Measurements from ENCODE around the gene EVA1C. TPM values are rescaled to one million over a fixed set of nuclear protein-coding genes. Genes with fewer than 3 reads are reported as not detected.

The EVA1C gene
- total and polyA plus RNA-seq, 2 experiments from 2014 or later, result 2.2 to 3.4 TPM

GRCh38 chr21:32455548-32455947 is 43.0 kb downstream of the EVA1C start:
- Histone ChIP-seq H4K20me1 (ENCODE audit: insufficient read depth, poor library complexity, severe bottlenecking) (no peaks in the 10 kb centered on the region), H3K4me3 (no peak overlapping the region), H2AFZ (no peak overlapping the region), H3K79me2 (no peaks in the 10 kb centered on the region), H3K27me3 (no peaks in the 10 kb centered on the region), H3K9me3 (ENCODE audit: low read depth) (no peaks in the 10 kb centered on the region), H3K9me2 (replicated peaks; ENCODE audit: insufficient read depth) (no peaks in the 10 kb centered on the region), H3K27ac (no peak overlapping the region), H3K4me2 (no peak overlapping the region), H3K4me1 (ENCODE audit: insufficient read depth) (peaks cover 14% of the 10 kb centered on the region), H3K36me3 (replicated peaks; ENCODE audit: insufficient read depth, low read depth) (no peaks in the 10 kb centered on the region)
- TF ChIP-seq EZH2 (IDR thresholded peaks at IDR 0.05; ENCODE audit: borderline replicate concordance) (no peak), CTCF (IDR thresholded peaks at IDR 0.05; ENCODE audit: poor library complexity) (no peak), EZH2phosphoT487 (IDR thresholded peaks at IDR 0.05; ENCODE audit: low read depth, severe bottlenecking, unreplicated experiment) (no peak)
- no peak for DNase-seq (ENCODE audit: low spot score)
- 84% methylated on average over 5 of the region's 5 CpGs for WGBS (ENCODE audit: low lambda C conversion rate, missing lambda C conversion rate)

- no peaks in the 10 kb centered on the region for H3K36me3 ChIP-seq (replicated peaks; ENCODE audit: insufficient read depth, low read depth)
- DNase-seq (ENCODE audit: low spot score), result no peak
- no peaks in the 10 kb centered on the region for H3K9me2 ChIP-seq (replicated peaks; ENCODE audit: insufficient read depth)
- TF ChIP-seq EZH2phosphoT487 (IDR thresholded peaks at IDR 0.05; ENCODE audit: low read depth, severe bottlenecking, unreplicated experiment) (no peak), CTCF (IDR thresholded peaks at IDR 0.05; ENCODE audit: poor library complexity) (no peak), EZH2 (IDR thresholded peaks at IDR 0.05; ENCODE audit: borderline replicate concordance) (no peak)
- 50% methylated on average over 6 of the region's 6 CpGs for WGBS (ENCODE audit: low lambda C conversion rate, missing lambda C conversion rate)
- peak overlapping the region; percentile 1 for H3K4me2 ChIP-seq
- H3K4me3 ChIP-seq, result no peak overlapping the region
- peaks cover 14% of the 10 kb centered on the region for H3K4me1 ChIP-seq (ENCODE audit: insufficient read depth)
- H4K20me1 ChIP-seq (ENCODE audit: insufficient read depth, poor library complexity, severe bottlenecking), result no peaks in the 10 kb centered on the region
- H2AFZ ChIP-seq, result no peak overlapping the region
- peak overlapping the region; percentile 47 for H3K27ac ChIP-seq
- no peaks in the 10 kb centered on the region for H3K9me3 ChIP-seq (ENCODE audit: low read depth)
- no peaks in the 10 kb centered on the region for H3K27me3 ChIP-seq
- no peaks in the 10 kb centered on the region for H3K79me2 ChIP-seq
These were observed 44.0 kb downstream of the EVA1C start for GRCh38 chr21:32456497-32456918.

GRCh38 chr21:32457360-32457840 is 44.9 kb downstream of the EVA1C start:
- Histone ChIP-seq H4K20me1 (ENCODE audit: insufficient read depth, poor library complexity, severe bottlenecking) (no peaks in the 10 kb centered on the region), H3K79me2 (no peaks in the 10 kb centered on the region), H3K4me1 (ENCODE audit: insufficient read depth) (peaks cover 14% of the 10 kb centered on the region), H3K27ac (peak overlapping the region; percentile 47), H3K9me2 (replicated peaks; ENCODE audit: insufficient read depth) (no peaks in the 10 kb centered on the region), H3K27me3 (no peaks in the 10 kb centered on the region), H2AFZ (no peak overlapping the region), H3K9me3 (ENCODE audit: low read depth) (no peaks in the 10 kb centered on the region), H3K36me3 (replicated peaks; ENCODE audit: insufficient read depth, low read depth) (no peaks in the 10 kb centered on the region), H3K4me2 (peak overlapping the region; percentile 39), H3K4me3 (no peak overlapping the region)
- 39% methylated on average over 9 of the region's 9 CpGs for WGBS (ENCODE audit: low lambda C conversion rate, missing lambda C conversion rate)
- TF ChIP-seq EZH2phosphoT487 (IDR thresholded peaks at IDR 0.05; ENCODE audit: low read depth, severe bottlenecking, unreplicated experiment) (no peak), EZH2 (IDR thresholded peaks at IDR 0.05; ENCODE audit: borderline replicate concordance) (no peak), CTCF (IDR thresholded peaks at IDR 0.05; ENCODE audit: poor library complexity) (peak; percentile 5)
- DNase-seq (ENCODE audit: low spot score), result peak; percentile 53
